SK-N-SH (cell line): Measurements from ENCODE around the gene CPNE2. TPM values are rescaled to one million over a fixed set of nuclear protein-coding genes. Genes with fewer than 3 reads are reported as not detected.
"Not testable (repeated sequence)": the region's sequence is repeated elsewhere in the genome, so short reads cannot be mapped to it uniquely, and the experiment has no call there.

Experiments used
- CTCF ChIA-PET: fragments of 300-600, 350-600 bp; formaldehyde crosslinking; extraction: SDS; loops from one replicate; lab custom pipeline; 2021; lab: Yijun Ruan, JAX
- POLR2A ChIA-PET: fragments of 350-600 bp; sonication (Branson Sonifier 250); formaldehyde crosslinking; extraction: SDS; loops from one replicate; lab custom pipeline; 2020; ENCODE audit warnings: antibody characterized with exemption, inconsistent platforms; lab: Yijun Ruan, JAX
- DNase-seq: peaks from one replicate; pipeline ENCODE4 v3.0.0; 2012
- H2AFZ ChIP-seq: fragments of 200-600 bp; sonication (generic); 2 replicates; pipeline ENCODE4 v1.8.1; 2016; ENCODE audit warnings: antibody characterized with exemption, mild to moderate bottlenecking, low read depth
- H3F3A ChIP-seq: fragments of 200-600 bp; sonication (generic); replicated peaks from 2 replicates; pipeline ENCODE3; 2016; ENCODE audit warnings: antibody characterized with exemption, mild to moderate bottlenecking; ENCODE audit not compliant: insufficient read depth
- H3K27ac ChIP-seq, 2 experiments: fragments of 200-500 bp in 1 of 2; fragments of 200-600 bp in 1 of 2; sonication (Bioruptor generic) in 1 of 2; sonication (generic), shearing (Covaris generic) in 1 of 2; 2 replicates each; pipeline versions ENCODE4 v1.5.1 to v1.6.1; 2014 to 2016; ENCODE audit warnings: low read depth in 2 of 2, inconsistent platforms in 1 of 2, low read length in 1 of 2, mild to moderate bottlenecking in 1 of 2, mixed read lengths in 1 of 2
- H3K27me3 ChIP-seq: fragments of 200-600 bp; sonication (generic), shearing (Covaris generic); 2 replicates; pipeline ENCODE4 v1.6.1; 2016; ENCODE audit warnings: mixed run types; ENCODE audit not compliant: insufficient read depth
- H3K36me3 ChIP-seq, 2 experiments: fragments of 200-500 bp in 1 of 2; fragments of 200-600 bp in 1 of 2; sonication (Bioruptor generic) in 1 of 2; sonication (generic) in 1 of 2; replicated peaks in 1 of 2; 2 replicates each; pipeline versions ENCODE3 to v1.5.1; 2014 to 2016; ENCODE audit warnings: low read length in 1 of 2, mild to moderate bottlenecking in 1 of 2; ENCODE audit not compliant: insufficient read depth in 2 of 2, control insufficient read depth in 1 of 2
- H3K4me1 ChIP-seq, 2 experiments: fragments of 200-500 bp in 1 of 2; fragments of 200-600 bp in 1 of 2; sonication (Bioruptor generic) in 1 of 2; sonication (generic), shearing (Covaris generic) in 1 of 2; 2 replicates each; pipeline versions ENCODE4 v1.5.1 to v1.6.1; 2014 to 2016; ENCODE audit warnings: low read depth in 1 of 2, low read length in 1 of 2, mixed run types in 1 of 2; ENCODE audit not compliant: insufficient read depth in 2 of 2, control insufficient read depth in 1 of 2
- H3K4me2 ChIP-seq: fragments of 200-600 bp; sonication (generic), shearing (Covaris generic); 2 replicates; pipeline ENCODE4 v1.6.1; 2017; ENCODE audit warnings: mixed run types
- H3K4me3 ChIP-seq, 2 experiments: fragments of 200-500 bp in 1 of 2; fragments of 200-600 bp in 1 of 2; sonication (Bioruptor generic) in 1 of 2; sonication (generic), shearing (Covaris generic) in 1 of 2; 2 replicates each; pipeline versions ENCODE4 v1.5.1 to v1.8.1; 2014 to 2016; ENCODE audit warnings: low read depth in 2 of 2, inconsistent platforms in 1 of 2, low read length in 1 of 2, mild to moderate bottlenecking in 1 of 2, mixed read lengths in 1 of 2, moderate library complexity in 1 of 2
- H3K79me2 ChIP-seq: fragments of 200-600 bp; sonication (generic); 2 replicates; pipeline ENCODE4 v1.8.1; 2017; ENCODE audit warnings: mild to moderate bottlenecking; ENCODE audit not compliant: insufficient read depth
- H3K9ac ChIP-seq: fragments of 200-600 bp; sonication (generic); 2 replicates; pipeline ENCODE4 v1.6.1; 2017; ENCODE audit warnings: mixed run types
- H3K9me2 ChIP-seq: fragments of 200-600 bp; sonication (generic); 2 replicates; pipeline ENCODE4 v1.6.1; 2017; ENCODE audit warnings: mixed run types
- H3K9me3 ChIP-seq: fragments of 200-600 bp; sonication (generic); 2 replicates; pipeline ENCODE4 v1.6.1; 2017; ENCODE audit warnings: mixed run types, mild to moderate bottlenecking, moderate library complexity
- H4K20me1 ChIP-seq: fragments of 200-600 bp; sonication (generic); 2 replicates; pipeline ENCODE4 v1.6.1; 2017; ENCODE audit warnings: mild to moderate bottlenecking, mixed run types; ENCODE audit not compliant: insufficient read depth
- FOSL2 ChIP-seq: IDR thresholded peaks from 2 replicates; pipeline ENCODE4 v1.4.0; 2012; ENCODE audit warnings: low read depth, mild to moderate bottlenecking, moderate library complexity, borderline replicate concordance
- JUND ChIP-seq: IDR thresholded peaks from 2 replicates; pipeline ENCODE4 v1.4.0; 2012
- MAX ChIP-seq: IDR thresholded peaks from 2 replicates; pipeline ENCODE4 v1.4.0; 2012; ENCODE audit warnings: low read depth
- MXI1 ChIP-seq: IDR thresholded peaks from 2 replicates; pipeline ENCODE4 v1.6.1; 2012; ENCODE audit warnings: mild to moderate bottlenecking, low read depth, low read length, improper control_type of control experiment
- NRF1 ChIP-seq: IDR thresholded peaks from 2 replicates; pipeline ENCODE4 v1.6.1; 2012; ENCODE audit warnings: low read depth, mild to moderate bottlenecking, low read length
- POLR2AphosphoS5 ChIP-seq: IDR thresholded peaks from 2 replicates; pipeline ENCODE4 v1.6.1; 2012; ENCODE audit warnings: low read depth, low read length
- TCF12 ChIP-seq: IDR thresholded peaks from 2 replicates; pipeline ENCODE4 v1.4.0; 2012
- ZBTB33 ChIP-seq: IDR thresholded peaks from 2 replicates; pipeline ENCODE4 v1.4.0; 2012; ENCODE audit warnings: low read depth, borderline replicate concordance
- WGBS: methylation state at CpG from one replicate; pipeline ENCODE4 v1.1.6; 2017; ENCODE audit warnings: low lambda C conversion rate; 5-methylcytosine and 5-hydroxymethylcytosine counted together
- polyA plus RNA-seq, 3 experiments: library from polyadenylated mRNA; depleted of rRNA; stranded (reverse); fragments of >200 nt; gene quantifications; 2 replicates each; pipeline ENCODE4 v1.2.3, GENCODE V29; 2012

Gene CPNE2
- polyA plus RNA-seq, 1 of the 3 experiments (the other 2 are of a cell fraction): 73.0 TPM

- peaks cover 14% of the 10 kb centered on the region; the same call in 1 of the 2 replicates for H4K20me1 ChIP-seq
- no peak overlapping the region for H3K9ac ChIP-seq
- no peaks in the 10 kb centered on the region for H3K27me3 ChIP-seq
- H3K4me3 ChIP-seq: no peak overlapping the region
- no peak overlapping the region for H3K27ac ChIP-seq
- H3K4me2 ChIP-seq: no peak overlapping the region
- ChIA-PET CTCF (interaction anchor here (1.3 to 2.2 kb wide), 4 partner anchors 10 to 320 kb away, joined by 3 to 10 read pairs (median 4); no protein-coding TSS in a partner anchor), POLR2A (no interaction called here)
- H3F3A ChIP-seq: peaks cover 4% of the 10 kb centered on the region
- peaks cover 5 to 19% of the 10 kb centered on the region in 2 experiments; a peak in 1 of 4 replicates for H3K4me1 ChIP-seq
- no peaks in the 10 kb centered on the region for H3K9me3 ChIP-seq
- DNase-seq: no peak
- peaks cover 0 to 4% of the 10 kb centered on the region in 2 experiments for H3K36me3 ChIP-seq
- no peaks in the 10 kb centered on the region for H3K9me2 ChIP-seq
- 92% methylated on average over 2 of the region's 2 CpGs for WGBS
- peaks cover 36% of the 10 kb centered on the region; the same call in 1 of the 2 replicates for H3K79me2 ChIP-seq
- TF ChIP-seq ZBTB33 (no peak), MAX (no peak), POLR2AphosphoS5 (no peak), NRF1 (no peak)
- no peak overlapping the region for H2AFZ ChIP-seq
Observed at GRCh38 chr16:57096793-57097192, 4.4 kb downstream of the CPNE2 start.

GRCh38 chr16:57098188-57098841, 5.9 kb downstream of the CPNE2 start:
- Histone ChIP-seq H4K20me1 (peaks cover 14% of the 10 kb centered on the region; the same call in 1 of the 2 replicates), H3K27ac (no peak overlapping the region), H3K4me1 (peaks cover 3 to 16% of the 10 kb centered on the region in 2 experiments; a peak in 1 of 4 replicates), H3K36me3 (peaks cover 0 to 4% of the 10 kb centered on the region in 2 experiments), H3K9me2 (no peaks in the 10 kb centered on the region), H2AFZ (no peak overlapping the region), H3K27me3 (no peaks in the 10 kb centered on the region), H3K9ac (no peak overlapping the region), H3K4me2 (no peak overlapping the region), H3K4me3 (no peak overlapping the region), H3F3A (peaks cover 4% of the 10 kb centered on the region), H3K9me3 (no peaks in the 10 kb centered on the region), H3K79me2 (peaks cover 42% of the 10 kb centered on the region; the same call in 1 of the 2 replicates)
- no peak for DNase-seq
- 93% methylated on average over 10 of the region's 14 CpGs for WGBS
- POLR2A ChIA-PET: no interaction called here
- TF ChIP-seq MXI1: no peak
- CTCF ChIA-PET: interaction anchor here (1.5 to 1.9 kb wide), 2 partner anchors 29 to 319 kb away, joined by 3 to 4 read pairs; no protein-coding TSS in a partner anchor

- H3K4me1 ChIP-seq, H3K9ac ChIP-seq, H4K20me1 ChIP-seq, H2AFZ ChIP-seq, H3K9me3 ChIP-seq, H3K4me2 ChIP-seq, H3K27ac ChIP-seq, H3K36me3 ChIP-seq, H3K9me2 ChIP-seq, DNase-seq, H3F3A ChIP-seq, H3K27me3 ChIP-seq, H3K4me3 ChIP-seq, POLR2A ChIA-PET: not testable (repeated sequence)
- H3K79me2 ChIP-seq: peaks cover 35% of the 10 kb centered on the region; the same call in 1 of the 2 replicates
- CTCF ChIA-PET: interaction anchor here (0.6 to 8.6 kb wide), 3 partner anchors 7 to 1157 kb away, joined by 3 to 67 read pairs (median 7); partner anchors contain the start of gene CPNE2
- TF ChIP-seq JUND (peak; percentile 62), TCF12 (peak; percentile 25; the same call in 1 of the 2 replicates), FOSL2 (peak; percentile 48; the same call in 1 of the 2 replicates)
- WGBS: 58% methylated on average over 5 of the region's 6 CpGs
Observed at GRCh38 chr16:57099965-57100364, 7.6 kb downstream of the CPNE2 start.
